Midbrain (tissue), 1 donor: ENCODE measurements around the gene KCNIP4.
"Not testable (repeated sequence)": the region's sequence is repeated elsewhere in the genome, so short reads cannot be mapped to it uniquely, and the experiment has no call there.

ENCODE experiments used
- DNase-seq: peaks from one replicate; lab custom pipeline; 2025; lab: John Stamatoyannopoulos, UW

KCNIP4 gene

DNA sequence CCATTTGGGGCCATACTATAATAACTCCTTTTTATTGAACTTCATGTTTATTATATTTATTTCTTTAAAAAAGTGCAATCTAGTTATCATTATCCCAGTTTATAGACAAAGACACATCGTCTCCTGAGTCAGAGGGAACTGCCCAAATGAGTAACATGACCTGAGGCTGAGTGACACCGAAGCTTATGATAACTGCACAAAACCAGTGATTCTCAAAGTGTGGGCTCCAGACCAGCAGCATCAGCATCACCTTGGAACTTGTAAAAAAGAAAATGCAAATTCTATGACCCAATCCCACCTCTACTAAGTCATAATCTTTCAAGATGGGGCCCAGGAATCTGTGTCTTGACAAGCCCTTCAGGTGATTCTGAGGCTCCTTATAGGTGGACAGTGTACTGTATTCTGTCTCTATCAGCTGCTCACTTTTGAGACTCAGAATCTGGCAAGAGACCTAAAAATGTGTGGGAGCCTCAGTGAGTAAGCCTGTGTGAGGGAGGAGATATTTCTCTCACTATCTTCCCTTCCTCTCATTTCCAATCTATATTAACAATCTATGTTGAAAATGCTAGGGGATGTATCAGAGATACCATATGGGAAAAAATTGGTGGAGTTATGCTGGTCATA is 1101.3 kb downstream of the KCNIP4 start:
- DNase-seq = no peak

DNA sequence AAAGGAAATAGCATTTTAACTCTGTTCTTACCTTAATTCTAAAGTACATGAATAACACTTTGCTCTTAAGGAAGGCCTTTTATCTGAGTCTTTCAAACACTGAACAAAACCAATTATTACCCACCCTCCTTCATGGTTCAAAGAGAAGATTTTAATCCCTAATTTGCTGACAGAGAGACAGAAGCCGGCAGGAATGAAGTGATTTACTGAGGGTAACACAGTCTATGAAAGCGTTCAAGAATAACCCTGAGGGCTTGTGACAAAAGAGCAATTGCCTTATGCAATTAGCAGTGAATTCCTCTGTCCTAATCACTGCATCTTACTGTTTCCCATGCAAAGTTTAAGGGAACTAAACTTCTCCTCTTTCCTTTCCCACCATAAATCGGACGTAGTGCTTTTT is 1104.3 kb downstream of the KCNIP4 start:
- no peak for DNase-seq

DNA sequence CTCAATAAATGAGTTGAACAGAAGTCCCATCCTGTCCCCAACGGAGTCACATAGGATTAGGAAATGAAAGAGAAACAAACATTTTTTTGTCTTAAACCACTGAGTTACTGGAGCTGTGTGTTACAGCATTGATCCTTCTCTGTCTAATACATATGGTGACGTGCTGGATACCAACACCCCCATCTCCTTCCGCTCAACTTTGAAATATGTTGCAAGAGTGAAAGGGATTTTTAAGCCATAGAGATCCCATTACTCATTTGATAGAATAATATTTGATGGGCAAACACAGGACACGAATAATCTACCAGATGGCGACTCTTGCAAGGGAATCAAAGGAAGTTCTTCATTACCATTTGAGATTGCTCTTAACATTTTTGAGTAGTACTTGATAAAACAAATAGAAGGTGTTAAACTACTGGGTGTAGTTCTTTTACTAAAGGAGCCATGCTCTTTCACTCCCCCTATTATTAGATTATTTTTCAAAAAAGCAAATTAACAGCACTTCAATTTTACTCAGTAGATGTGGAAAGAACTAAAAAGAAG is 1107.9 kb downstream of the KCNIP4 start:
- no peak for DNase-seq

DNA sequence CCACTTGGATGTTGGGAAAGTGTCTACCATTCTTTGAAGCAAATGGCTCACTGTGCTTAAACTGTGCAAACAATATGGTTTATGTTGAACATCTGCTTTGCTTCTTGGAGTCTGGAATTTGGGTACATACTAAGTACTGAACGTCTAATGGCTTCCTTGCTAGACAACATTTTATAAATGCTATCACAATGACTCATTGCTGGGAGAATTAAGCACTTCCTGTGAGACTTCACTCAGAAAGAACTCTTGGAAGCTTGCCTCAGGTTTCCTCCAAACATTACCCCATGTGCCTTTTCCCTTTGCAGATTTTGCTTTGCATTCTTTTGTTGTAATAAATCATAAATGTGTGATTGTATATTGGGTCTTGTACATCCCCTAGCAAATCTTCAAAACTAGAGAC is 1108.6 kb downstream of the KCNIP4 start:
- DNase-seq = no peak

DNA sequence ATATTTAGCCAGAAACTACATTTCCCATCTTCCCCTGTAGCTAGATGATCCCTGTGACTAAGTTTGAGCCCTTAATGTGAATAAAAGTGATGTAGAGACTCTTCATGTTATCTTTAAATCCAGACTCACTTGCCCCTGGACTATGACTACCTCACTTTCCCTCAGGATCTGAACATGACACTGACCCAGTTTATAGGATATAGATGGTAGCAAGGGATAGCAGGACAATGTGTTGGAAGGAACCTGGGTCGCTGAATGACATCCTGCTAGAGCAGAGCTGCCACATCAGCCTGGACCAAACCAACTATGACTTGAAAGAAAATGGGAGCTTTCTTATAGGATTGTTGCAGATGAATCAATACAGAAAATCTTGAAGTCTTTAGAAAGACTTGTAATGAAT is 1110.1 kb downstream of the KCNIP4 start:
- no peak for DNase-seq

DNA sequence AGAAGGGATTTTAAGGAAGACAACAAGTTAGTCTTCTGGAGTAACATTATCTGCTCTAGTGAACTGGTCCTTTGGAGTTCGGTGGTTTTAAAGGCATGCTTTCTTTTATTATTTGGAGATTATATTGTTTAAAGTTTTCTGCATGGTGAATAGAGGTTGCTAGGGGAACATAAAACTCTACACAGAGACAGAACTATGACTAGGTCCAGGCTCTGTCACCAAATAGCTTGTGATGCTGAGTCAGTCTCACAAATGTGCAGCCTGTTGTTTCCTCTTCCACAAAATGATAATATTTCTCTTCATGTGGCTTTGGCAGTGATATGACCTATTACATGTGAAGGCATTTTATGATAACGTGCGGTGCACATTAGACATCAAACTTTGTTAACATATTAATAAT is 1115.7 kb downstream of the KCNIP4 start:
- DNase-seq = no peak

DNA sequence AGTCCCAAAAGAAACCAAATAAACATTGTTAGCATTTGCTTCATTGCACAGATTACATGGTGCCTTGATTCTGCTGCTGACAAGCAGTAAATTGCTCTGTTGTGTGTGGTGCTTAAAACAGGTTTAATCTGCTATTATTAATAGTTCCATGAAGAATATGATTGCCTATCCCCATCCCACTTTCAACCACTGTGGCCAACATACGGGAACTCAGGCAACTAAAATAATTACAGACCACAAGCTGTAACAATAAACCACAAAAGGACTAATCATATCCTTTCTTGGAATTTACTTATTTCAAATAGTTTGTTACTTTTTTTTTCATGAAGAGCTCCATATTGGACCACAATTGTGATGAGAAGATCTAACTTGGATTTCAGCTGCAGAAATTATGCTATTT is 1116.8 kb downstream of the KCNIP4 start:
- no peak for DNase-seq

DNA sequence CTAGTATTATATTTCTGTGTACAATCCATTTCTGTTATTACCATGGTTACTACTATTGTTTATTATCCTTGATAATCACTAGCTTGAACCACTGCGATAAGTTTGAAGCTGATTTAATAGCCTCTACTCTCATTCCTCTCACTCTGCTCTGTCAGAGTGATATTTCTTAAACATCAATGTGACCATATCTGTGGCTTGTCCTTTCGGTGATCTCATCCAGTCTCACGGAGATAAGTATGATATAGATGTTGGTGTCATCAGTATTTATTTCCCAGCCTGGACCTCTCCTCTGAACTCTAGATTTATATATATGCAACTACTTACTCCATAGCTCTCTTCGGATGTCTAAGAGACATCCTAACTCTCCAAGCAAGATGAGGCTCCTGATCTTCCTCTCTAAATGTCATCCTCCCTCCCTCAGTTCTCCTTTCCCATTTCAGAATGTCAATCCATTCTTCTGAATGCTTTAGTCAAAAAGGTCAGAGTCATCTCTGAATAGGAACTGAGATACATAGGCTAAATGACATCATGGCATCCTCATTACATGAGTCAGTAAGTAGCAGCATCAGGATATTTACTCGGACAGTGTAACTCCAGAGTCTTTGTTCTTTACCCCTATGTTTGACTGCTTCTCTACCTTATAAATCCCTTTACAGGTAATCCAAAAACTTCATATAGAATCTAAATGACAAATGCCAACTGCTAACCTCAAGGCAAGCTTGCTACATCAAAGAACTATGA is 1118.8 kb downstream of the KCNIP4 start:
- DNase-seq = no peak

DNA sequence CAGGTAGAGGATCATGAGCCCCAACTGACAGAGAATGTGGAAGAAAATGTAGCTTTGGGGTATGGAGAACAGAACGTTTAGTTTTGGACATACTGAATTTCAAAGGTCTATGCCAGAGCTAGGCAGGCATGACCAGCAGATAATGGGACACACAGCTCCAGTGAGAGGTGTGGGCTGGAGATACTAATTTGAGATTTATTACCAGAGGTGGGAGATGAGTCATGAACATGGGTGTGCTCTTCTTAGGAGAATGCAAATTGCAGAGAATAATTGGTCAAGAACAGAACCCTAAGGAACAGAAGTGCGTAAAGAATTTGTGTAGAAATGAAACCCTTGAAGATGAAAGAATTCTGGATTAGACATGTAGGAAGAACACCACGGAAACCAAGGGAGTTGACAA is 1123.1 kb downstream of the KCNIP4 start:
- no peak for DNase-seq

DNA sequence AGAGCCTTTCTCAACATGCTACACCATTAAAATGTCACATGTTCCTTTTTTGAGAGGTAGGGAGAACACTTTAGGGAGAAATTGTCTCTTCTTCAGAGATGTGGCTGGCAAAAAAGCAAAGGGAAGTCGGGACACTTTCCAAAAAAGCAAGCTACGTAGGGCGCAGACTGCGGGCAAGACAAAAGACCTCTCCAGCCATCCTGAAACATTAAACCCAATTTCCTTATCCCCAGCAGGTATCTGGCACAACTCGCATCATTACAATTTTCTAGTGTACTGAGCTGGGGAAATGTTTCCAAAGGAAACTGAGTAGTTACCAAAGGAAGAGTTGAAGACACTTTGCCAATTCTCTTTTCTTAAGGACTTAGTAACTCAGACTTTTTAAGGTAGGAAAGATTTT is 1132.3 kb downstream of the KCNIP4 start:
- no peak for DNase-seq

DNA sequence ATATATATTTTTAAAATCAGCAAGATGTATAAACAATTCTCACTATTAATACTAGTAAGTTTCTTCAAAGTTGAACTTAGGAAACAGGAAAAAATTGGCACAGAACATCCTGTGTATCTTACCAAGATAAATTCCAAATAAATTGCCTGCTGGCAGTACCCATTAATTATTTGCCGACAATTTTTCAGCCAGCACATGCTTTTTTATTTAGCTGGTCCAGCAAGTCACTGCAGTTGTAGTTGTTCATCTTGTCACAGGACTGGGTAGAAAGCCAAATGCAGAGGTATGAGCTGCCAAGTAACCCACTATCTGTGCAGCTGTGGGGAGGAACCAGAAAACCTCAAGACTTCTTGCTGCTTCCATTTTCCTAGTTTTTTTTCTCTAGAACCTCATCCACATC is 1134.9 kb downstream of the KCNIP4 start:
- DNase-seq = no peak

DNA sequence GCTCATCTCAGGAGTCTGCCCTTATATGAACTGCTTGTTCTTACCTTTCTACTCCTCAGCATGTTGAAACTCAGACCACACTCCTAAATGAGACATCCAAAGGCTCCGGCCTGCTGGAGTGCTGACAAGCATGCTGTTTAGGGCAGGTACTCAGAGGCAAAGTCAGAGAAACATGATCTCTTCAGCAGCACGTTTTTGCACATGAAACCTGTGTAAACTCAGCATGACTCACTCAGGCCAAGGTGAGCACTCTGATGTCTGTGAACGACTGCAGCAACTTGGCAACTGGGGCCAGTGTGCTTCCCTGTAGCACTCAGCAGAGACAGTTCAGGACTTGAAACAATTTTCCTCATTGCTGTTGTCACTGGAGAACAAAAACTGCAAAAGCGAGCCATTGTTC is 1138.8 kb downstream of the KCNIP4 start:
- no peak for DNase-seq

DNA sequence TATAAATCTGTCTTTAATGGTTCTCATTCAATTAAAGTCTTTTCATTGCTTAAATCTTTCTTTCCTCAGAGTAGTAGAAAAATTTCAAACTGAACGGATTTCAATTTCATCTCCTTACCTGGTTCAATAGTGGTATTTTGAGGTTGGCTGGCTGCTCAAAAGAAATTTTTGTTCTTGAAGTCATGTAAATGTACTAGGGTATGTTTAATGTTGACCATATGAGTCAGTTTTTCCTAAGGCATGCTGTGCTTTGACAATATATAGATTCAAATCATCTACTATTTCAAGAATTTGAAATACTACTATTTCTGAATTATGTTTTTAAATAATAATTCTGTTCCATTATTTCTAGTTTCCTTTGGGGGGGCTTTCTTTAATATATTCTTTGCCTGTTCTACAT is 1142.9 kb downstream of the KCNIP4 start:
- no peak for DNase-seq

DNA sequence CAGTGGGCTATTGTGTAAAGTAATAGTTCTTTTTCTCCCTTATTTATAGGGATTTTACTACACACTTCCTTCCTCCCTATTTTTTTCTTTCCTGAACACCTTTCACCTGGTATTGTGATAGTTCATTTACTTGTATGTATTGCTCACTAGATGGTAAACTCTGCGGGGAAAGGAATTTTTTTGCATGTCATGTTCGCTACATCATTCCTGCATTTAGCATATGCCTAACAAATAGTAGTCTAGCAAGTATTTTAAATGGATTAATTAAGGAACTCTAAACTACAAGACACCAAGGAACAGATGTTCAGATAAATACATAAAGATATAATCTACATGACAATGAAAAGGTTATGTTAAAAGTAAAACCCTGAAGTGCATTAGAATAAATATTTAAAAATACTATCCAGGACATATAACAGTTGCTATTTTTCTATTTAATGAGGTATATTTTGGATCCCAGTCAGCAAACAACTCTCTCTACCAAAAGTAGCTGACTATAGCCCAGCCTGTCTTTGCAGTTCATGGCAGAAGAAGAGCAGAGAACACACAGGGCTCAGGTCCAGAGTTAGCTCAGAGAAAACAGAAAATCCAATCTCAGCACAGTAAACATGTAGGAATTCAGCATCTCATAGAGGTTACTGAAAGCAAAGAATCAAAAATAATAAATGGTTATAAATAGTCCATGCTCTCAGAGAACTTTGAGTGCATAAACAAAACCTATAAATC is 1160.5 kb downstream of the KCNIP4 start:
- DNase-seq = no peak

DNA sequence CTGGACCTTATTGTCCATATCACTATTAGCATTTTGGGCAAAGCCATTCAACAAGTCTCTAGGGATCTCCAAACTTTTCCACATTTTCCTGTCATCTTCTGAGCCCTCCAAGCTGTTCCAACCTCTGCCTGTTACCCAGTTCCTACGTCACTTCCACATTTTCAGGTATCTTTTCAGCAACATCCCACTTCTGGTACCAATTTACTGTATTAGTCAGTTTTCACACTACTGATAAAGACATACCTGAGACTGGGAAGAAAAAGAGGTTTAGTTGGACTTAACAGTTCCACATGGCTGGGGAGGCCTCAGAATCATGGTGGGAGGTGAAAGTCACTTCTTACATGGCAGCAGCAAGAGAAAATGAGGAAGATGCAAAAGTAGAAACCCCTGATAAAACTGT is 1165.4 kb downstream of the KCNIP4 start:
- DNase-seq = not testable (repeated sequence)

DNA sequence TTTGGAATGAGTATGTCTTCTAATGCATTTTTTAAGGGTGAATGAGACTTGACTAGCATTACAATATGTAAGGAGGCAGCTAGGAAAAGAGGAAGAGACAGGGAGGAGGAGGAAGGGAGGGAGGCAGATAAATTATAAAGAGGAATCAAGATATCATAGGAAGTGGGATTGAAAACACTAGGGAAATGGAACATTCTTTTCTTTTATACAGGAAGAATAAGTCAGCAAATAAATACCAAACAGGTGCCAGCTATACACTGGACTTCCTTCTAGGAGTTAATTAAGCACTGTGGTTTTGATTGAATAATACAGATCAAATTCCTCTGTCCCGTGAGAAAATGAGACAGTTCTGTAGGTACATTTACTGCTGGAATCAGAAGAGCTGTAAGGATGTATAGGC is 1169.7 kb downstream of the KCNIP4 start:
- no peak for DNase-seq

DNA sequence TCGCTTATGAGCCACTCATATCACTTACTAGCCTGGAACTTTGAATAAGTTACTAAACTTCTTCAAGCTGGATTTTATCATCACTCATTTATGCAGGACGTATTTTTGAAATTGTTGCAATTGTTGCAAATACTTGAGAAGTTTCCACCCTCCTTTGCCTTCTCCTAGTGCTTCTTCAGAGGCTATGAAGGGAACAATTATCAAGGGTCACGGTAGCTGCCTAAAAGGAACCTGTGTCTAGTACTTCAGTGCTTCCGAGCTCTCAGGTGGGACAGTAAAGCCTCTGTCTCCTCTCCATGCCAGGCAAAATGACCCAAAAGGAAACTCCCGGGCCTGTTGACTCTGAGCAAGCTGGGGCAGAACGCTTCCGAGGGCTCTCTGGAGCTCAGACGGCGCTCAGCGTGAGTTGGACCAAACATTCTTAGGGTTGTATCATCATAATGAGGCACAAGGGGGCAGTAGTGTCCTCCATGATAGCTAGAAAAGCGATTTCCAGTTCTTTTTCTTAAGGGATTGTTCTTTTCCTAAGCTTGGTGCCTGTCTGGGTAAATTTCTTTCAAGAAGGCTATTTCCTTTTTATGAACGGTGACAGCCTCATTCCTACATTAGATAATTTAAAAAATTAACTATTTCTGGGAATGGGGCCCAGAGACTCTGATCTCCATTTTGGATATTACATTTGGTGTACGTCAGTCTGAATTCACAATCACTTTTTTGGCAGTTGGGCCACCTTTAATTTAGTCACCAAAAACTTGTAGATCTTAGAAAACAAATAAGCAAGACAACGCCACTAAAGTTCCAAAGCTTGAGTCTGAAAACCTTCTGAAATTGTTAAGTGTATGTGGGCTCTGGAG is 1175.2 kb downstream of the KCNIP4 start:
- DNase-seq = peak; percentile 80

DNA sequence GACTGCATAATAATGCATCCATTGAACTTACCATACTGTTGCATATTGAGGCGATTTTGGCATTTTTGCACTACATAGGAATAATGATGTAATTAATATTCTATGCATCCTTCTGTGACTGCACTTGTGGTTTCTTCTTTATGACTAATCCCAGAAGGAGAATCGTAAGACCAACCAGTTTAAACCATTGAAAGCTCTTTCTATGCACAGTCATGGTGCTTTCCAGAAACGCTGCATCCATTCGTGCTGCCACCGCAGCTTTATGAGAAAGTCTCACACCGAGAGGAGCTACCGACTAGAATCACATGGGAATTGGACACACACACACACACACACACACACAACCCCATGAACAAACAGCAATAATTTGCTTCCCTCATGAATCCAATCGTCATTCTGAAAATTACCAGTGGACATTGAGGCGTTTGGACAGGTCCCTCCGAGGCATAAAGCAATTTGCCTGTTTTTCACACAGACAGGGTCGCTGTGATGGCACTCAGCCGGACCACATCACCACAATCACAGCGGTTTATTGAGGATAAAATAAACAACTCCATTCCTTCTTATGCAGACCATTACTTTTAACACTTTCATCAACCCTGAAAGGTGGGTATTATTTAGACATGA is 1184.1 kb downstream of the KCNIP4 start:
- DNase-seq = no peak

DNA sequence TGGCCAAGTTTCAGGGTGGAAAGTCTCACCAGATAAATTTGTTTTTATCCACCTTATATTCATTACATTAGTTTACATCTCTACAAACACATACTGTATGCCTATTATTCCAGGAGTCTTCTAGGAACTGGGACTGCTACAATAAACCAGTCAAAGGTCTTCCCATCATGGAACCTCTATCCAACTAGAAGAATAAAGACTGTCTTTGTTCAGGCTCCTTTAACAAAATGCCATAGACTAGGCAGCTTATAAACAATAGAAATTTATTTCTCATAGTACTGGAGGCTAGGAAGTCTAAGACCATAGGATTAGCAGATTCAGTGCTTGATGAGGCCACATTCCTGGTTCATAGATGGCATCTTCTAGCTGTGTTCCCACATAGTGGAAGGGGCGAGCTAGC is 1186.7 kb downstream of the KCNIP4 start:
- DNase-seq = no peak

DNA sequence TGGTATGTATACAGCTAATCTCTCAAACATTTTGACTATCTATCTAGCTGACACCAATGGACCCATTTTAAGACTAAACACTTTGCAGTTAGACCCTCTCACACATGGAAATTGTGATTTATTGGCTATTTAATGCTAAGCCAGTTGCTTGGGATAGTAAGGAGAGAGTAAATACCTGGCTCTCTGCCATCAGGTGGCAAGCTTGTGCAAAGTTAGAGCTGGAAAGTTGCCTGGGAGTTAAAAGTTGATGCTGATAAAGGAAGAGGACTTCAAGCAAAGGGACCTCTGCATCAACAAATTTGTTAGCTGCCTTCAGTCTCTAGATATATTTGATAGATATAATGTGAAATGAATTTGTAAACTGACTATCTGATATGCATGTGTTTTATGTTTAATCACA is 1187.2 kb downstream of the KCNIP4 start:
- no peak for DNase-seq

DNA sequence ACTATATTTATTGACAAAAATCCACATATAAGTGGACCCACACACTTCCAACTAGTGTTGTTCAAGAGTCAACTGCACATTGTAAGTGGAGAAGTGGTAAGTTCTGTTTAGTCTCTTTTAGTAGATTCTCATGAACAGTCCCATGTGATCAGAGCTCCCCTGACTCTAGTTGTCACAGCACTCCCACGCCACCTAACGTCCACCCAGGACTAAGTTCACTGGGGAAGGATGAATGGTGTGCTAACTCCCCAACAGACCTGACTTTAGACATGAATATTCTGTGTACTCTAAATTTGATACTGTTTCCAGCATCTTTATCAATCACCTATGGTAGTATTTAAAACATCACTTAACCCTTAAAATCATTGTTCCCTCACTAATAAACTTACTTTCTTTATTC is 1188.5 kb downstream of the KCNIP4 start:
- no peak for DNase-seq

DNA sequence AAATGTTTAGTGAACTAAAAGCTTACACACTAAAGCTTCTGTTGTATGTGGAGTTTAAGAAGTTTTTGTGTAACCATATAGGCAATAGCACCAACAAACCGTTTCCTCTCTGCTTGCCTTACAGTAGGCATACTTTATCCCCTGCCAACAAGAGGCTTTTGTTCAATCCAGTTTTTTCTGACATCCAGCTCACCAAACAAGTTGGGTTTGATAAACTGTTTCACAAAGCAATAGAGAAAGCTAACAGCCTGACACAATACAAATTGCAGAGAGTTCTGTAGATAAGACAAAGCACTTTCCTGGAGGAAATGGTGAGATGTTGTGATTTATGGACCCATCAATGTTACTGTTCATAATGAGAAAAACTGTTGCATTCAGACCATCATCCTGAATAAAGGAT is 1194.5 kb downstream of the KCNIP4 start:
- no peak for DNase-seq
